GM10266 (cell line): Measurements from ENCODE around the gene CA5A.
"Not testable (repeated sequence)": the region's sequence is repeated elsewhere in the genome, so short reads cannot be mapped to it uniquely, and the experiment has no call there.

Source experiments
- DNase-seq: peaks from one replicate; pipeline ENCODE4 v3.0.0; 2012; ENCODE audit errors: extremely low spot score
- TF ChIP-seq, protein P1 (sequence below): IDR thresholded peaks from 2 replicates; pipeline ENCODE4 v1.5.1; 2012; ENCODE audit warnings: mild to moderate bottlenecking, low read depth; ENCODE audit not compliant: control insufficient read depth, insufficient read depth; ENCODE audit errors: missing control alignments

CA5A gene

GRCh38 chr16:87945351-87946042 is 9.2 kb upstream of the CA5A start:
- no peak for DNase-seq

GRCh38 chr16:87942680-87943079 is 6.4 kb upstream of the CA5A start:
- DNase-seq: no peak
- TF ChIP-seq, protein P1, sequence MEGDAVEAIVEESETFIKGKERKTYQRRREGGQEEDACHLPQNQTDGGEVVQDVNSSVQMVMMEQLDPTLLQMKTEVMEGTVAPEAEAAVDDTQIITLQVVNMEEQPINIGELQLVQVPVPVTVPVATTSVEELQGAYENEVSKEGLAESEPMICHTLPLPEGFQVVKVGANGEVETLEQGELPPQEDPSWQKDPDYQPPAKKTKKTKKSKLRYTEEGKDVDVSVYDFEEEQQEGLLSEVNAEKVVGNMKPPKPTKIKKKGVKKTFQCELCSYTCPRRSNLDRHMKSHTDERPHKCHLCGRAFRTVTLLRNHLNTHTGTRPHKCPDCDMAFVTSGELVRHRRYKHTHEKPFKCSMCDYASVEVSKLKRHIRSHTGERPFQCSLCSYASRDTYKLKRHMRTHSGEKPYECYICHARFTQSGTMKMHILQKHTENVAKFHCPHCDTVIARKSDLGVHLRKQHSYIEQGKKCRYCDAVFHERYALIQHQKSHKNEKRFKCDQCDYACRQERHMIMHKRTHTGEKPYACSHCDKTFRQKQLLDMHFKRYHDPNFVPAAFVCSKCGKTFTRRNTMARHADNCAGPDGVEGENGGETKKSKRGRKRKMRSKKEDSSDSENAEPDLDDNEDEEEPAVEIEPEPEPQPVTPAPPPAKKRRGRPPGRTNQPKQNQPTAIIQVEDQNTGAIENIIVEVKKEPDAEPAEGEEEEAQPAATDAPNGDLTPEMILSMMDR: no peak

More at GRCh38 chr16:87945351-87946042, 9.2 kb upstream of the CA5A start:
- TF ChIP-seq, protein P1: no peak

DNA sequence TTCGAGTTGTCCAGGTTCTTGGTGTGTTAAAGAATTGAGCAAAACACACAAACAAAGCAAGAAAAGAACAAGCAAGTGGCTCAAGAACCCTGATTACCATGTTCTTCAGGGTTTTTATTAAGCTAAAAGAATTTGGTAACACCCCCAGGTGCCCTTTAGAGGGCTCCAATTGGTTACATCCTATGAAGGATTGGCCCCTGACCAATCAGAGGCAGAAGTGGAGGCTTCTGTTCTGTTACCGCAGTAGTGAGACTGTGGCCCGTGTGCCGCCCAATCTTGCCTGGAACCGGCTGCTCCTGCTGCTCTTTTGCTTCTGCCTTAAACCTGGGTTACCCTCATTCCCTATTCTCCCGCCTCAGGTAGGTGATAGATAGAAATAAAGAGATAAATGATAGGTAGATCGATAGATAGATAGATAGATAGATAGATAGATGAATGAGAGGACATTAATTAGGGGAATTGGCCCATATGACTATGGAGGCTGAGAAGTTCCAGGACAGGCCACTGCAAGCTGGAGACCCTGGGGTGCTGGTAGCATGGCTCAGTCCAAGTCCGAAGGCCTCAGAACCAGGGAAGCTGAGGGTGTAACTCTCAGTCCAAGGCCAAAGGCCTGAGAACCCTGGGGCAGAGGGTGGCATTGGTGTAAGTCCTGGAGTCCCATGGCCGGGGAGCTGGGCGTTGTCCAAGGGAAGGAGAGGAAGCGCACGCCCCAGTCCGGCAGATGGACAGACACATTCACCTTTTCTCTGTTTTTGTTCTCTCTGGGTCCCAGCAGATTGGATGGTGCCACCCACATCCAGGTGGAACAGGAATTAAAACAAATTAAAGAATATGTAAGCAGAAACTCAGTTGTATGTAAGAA is 3.5 kb upstream of the CA5A start:
- TF ChIP-seq, protein P1: no peak
- no peak for DNase-seq

DNA sequence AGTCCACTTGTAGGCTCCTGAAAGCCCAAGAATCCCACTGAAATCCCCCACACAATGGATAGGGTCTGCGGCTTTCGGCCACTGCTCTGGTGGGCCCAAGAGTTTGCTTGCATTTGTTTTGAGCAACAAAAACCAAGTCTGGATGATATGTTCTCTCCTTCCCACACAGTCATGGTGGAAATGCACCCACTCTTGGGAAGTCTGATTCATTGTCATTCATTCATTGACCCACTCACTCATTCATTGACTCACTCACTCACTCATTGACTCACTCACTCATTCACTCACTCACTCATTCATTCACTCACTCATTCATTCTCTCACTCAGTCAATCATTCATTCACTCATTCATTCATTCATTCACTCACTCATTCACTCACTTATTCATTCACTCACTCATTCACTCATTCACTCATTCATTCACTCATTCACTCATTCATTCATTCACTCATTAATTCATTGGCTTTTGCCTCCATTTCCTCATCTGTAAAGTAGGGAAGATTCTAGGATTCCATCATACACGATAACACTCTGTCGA is 2.2 kb upstream of the CA5A start:
- TF ChIP-seq, protein P1: no peak
- DNase-seq: no peak

- DNase-seq: not testable (repeated sequence)
Measured at GRCh38 chr16:87937231-87937542, 858 bp upstream of the CA5A start.

DNA sequence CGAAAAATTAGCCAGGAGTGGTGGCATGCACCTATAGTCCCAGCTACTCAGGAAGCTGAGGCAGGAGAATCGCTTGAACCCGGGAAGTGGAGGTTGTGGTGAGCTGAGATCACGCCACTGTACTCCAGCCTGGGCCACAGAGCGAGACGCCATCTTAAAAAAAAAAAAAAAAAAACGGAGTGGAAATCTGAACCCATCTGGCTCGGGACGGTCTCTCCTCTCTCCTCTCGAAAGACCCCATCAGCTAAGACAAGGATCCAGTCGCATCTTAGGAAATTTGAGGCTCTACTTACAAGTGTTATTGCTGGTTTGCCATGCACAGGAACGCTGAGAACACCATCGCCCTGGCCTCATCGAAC is 334 bp downstream of the CA5A start:
- not testable (repeated sequence) for DNase-seq

- not testable (repeated sequence) for DNase-seq
Measured at GRCh38 chr16:87934752-87935425, 1.4 kb downstream of the CA5A start.

GRCh38 chr16:87933140-87933495 is 3.2 kb downstream of the CA5A start:
- no peak for DNase-seq
- TF ChIP-seq, protein P1: no peak

- not testable (repeated sequence) for DNase-seq
Measured at GRCh38 chr16:87932475-87933139, 3.7 kb downstream of the CA5A start.
